ENCODE results near the gene WNT3. TPM values are rescaled to one million over a fixed set of nuclear protein-coding genes. Genes with fewer than 3 reads are reported as not detected.

The WNT3 gene
- total RNA-seq, 1 donor from 2014 or later: not detected

- TF ChIP-seq CTCF (IDR thresholded peaks at IDR 0.05): no peak
- DNase-seq (ENCODE audit: low spot score in 2 of 2): no peak
- no peak overlapping the region for H3K4me3 ChIP-seq
- H3K9me3 ChIP-seq: no peaks in the 10 kb centered on the region
- H3K27me3 ChIP-seq: no peaks in the 10 kb centered on the region
- H3K36me3 ChIP-seq: no peaks in the 10 kb centered on the region
- intact Hi-C loops (cut with DNase I): no loop called here
- H3K4me1 ChIP-seq: no peaks in the 10 kb centered on the region
- no peak overlapping the region for H3K27ac ChIP-seq
These were observed 15.3 kb upstream of the WNT3 start for GRCh38 chr17:46833840-46834208.

GRCh38 chr17:46832945-46833839 is 14.7 kb upstream of the WNT3 start:
- no peak overlapping the region for H3K27ac ChIP-seq
- no peaks in the 10 kb centered on the region for H3K27me3 ChIP-seq
- TF ChIP-seq CTCF (IDR thresholded peaks at IDR 0.05): no peak
- no peak overlapping the region for H3K4me3 ChIP-seq
- no peaks in the 10 kb centered on the region for H3K4me1 ChIP-seq
- intact Hi-C loops (cut with DNase I): no loop called here
- no peaks in the 10 kb centered on the region for H3K36me3 ChIP-seq
- H3K9me3 ChIP-seq: no peaks in the 10 kb centered on the region
- no peak for DNase-seq (ENCODE audit: low spot score in 2 of 2)

- no peaks in the 10 kb centered on the region for H3K9me3 ChIP-seq
- intact Hi-C loops (cut with DNase I): no loop called here
- H3K4me3 ChIP-seq: no peak overlapping the region
- no peak for TF ChIP-seq CTCF (IDR thresholded peaks at IDR 0.05)
- H3K27me3 ChIP-seq: no peaks in the 10 kb centered on the region
- H3K27ac ChIP-seq: no peak overlapping the region
- H3K36me3 ChIP-seq: no peaks in the 10 kb centered on the region
- H3K4me1 ChIP-seq: no peaks in the 10 kb centered on the region
- no peak for DNase-seq (ENCODE audit: low spot score in 2 of 2)
These were observed 13.9 kb upstream of the WNT3 start for GRCh38 chr17:46832331-46832821.

GRCh38 chr17:46831573-46832330 is 13.3 kb upstream of the WNT3 start:
- Histone ChIP-seq H3K4me1 (no peaks in the 10 kb centered on the region), H3K4me3 (no peak overlapping the region), H3K9me3 (no peaks in the 10 kb centered on the region), H3K27me3 (no peaks in the 10 kb centered on the region), H3K27ac (no peak overlapping the region), H3K36me3 (no peaks in the 10 kb centered on the region)
- intact Hi-C loops (cut with DNase I): no loop called here
- no peak for TF ChIP-seq CTCF (IDR thresholded peaks at IDR 0.05)
- no peak for DNase-seq (ENCODE audit: low spot score in 2 of 2)

DNA sequence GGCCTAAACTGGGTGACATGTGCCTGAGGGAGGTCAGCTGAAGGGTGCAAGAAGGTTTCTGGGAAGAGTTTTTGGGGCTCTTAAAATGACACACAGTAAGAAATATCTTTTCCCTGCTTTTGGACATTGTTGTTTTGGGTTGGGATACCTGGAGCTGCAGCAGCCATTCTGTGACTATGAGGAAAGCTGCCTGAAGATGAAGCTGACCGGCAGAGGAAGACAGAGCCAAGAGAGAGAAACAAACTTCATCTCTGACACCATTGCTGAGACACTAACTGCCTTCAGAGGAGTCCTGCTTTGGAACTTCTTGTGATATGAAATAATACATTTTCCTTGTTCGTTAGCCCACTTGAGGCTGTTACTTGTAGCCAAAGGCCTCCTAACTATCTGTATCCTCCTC is 8.8 kb upstream of the WNT3 start:
- H3K9me3 ChIP-seq: no peaks in the 10 kb centered on the region
- no peak for DNase-seq (ENCODE audit: low spot score in 2 of 2)
- peaks cover 5% of the 10 kb centered on the region for H3K27me3 ChIP-seq
- H3K4me3 ChIP-seq: no peak overlapping the region
- no peaks in the 10 kb centered on the region for H3K4me1 ChIP-seq
- no peak overlapping the region for H3K27ac ChIP-seq
- intact Hi-C loops (cut with DNase I): no loop called here
- no peak for TF ChIP-seq CTCF (IDR thresholded peaks at IDR 0.05)
- no peaks in the 10 kb centered on the region for H3K36me3 ChIP-seq

All from ascending aorta (tissue), 2 donors.